ENCODE results near the gene TFAP2D.

TFAP2D gene

GRCh38 chr6:50724381-50725124 is 11.2 kb downstream of the TFAP2D start:
- no peak for DNase-seq (ENCODE audit: low spot score)

GRCh38 chr6:50734488-50734887 is 21.2 kb downstream of the TFAP2D start:
- ChIA-PET CTCF (no interaction called here), POLR2A (ENCODE audit: low non-redundant PET) (no interaction called here)
- no peak for DNase-seq (ENCODE audit: low spot score)
- TF ChIP-seq CTCF (conservative IDR thresholded peaks at IDR 0.05; ENCODE audit: low read depth) = no peak
- no peak overlapping the region for H3K27ac ChIP-seq

More at GRCh38 chr6:50724381-50725124, 11.2 kb downstream of the TFAP2D start:
- ChIA-PET CTCF (no interaction called here), POLR2A (ENCODE audit: low non-redundant PET) (no interaction called here)
- TF ChIP-seq CTCF (conservative IDR thresholded peaks at IDR 0.05; ENCODE audit: low read depth) = no peak
- H3K27ac ChIP-seq = no peak overlapping the region

- TF ChIP-seq CTCF (conservative IDR thresholded peaks at IDR 0.05; ENCODE audit: low read depth) = no peak
- POLR2A ChIA-PET (ENCODE audit: low non-redundant PET) = no interaction called here
- H3K27ac ChIP-seq = no peak overlapping the region
- CTCF ChIA-PET = no interaction called here
- no peak for DNase-seq (ENCODE audit: low spot score)
These were observed 28.8 kb downstream of the TFAP2D start for GRCh38 chr6:50742161-50742560.

- POLR2A ChIA-PET (ENCODE audit: low non-redundant PET) = no interaction called here
- no peak overlapping the region for H3K27ac ChIP-seq
- CTCF ChIA-PET = interaction anchor here (0.6 kb wide), 1 partner anchor 103 kb away, joined by 3 read pairs; no protein-coding TSS in a partner anchor
- no peak for DNase-seq (ENCODE audit: low spot score)
- no peak for TF ChIP-seq CTCF (conservative IDR thresholded peaks at IDR 0.05; ENCODE audit: low read depth)
These were observed 31.6 kb downstream of the TFAP2D start for GRCh38 chr6:50744976-50745375.

GRCh38 chr6:50762798-50763197 is 49.5 kb downstream of the TFAP2D start:
- no peak overlapping the region for H3K27ac ChIP-seq
- no peak for TF ChIP-seq CTCF (conservative IDR thresholded peaks at IDR 0.05; ENCODE audit: low read depth)
- ChIA-PET CTCF (interaction anchor here (0.6 kb wide), 1 partner anchor 757 kb away, joined by 3 read pairs; no protein-coding TSS in a partner anchor), POLR2A (ENCODE audit: low non-redundant PET) (no interaction called here)
- DNase-seq (ENCODE audit: low spot score) = no peak

- no peak for TF ChIP-seq CTCF (conservative IDR thresholded peaks at IDR 0.05; ENCODE audit: low read depth)
- no peak overlapping the region for H3K27ac ChIP-seq
- POLR2A ChIA-PET (ENCODE audit: low non-redundant PET) = no interaction called here
- DNase-seq (ENCODE audit: low spot score) = no peak
- CTCF ChIA-PET = interaction anchor here (1.8 kb wide), 1 partner anchor 15 kb away, joined by 6 read pairs; no protein-coding TSS in a partner anchor
These were observed 65.4 kb downstream of the TFAP2D start for GRCh38 chr6:50778696-50779095.
